ENCODE results near the gene TGM2. TPM values are rescaled to one million over a fixed set of nuclear protein-coding genes. Genes with fewer than 3 reads are reported as not detected.

TGM2 gene
- total RNA-seq, 1 donor from 2014 or later: 17.7 TPM

DNA sequence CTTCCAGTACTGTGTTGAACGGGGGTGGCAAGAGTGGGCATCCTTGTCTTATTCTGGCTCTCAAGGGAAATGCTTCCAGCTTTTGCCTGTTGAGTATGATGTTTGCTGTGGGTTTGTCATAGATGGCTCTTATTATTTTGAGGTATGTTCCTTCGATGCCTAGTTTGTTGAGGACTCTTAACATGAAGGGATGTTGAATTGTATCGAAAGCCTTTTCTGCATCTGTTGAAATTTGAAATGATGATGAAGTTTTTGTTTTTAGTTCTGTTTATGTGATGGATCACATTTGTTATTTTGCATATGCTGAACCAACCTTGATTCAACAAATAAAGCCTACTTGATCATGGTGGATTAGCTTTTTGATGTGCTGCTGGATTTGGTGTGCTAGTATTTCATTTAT lies 83.5 kb downstream of the TGM2 start:
- H3K9me3 Mint-ChIP-seq (ENCODE audit: low read depth): peaks cover 11% of the 10 kb centered on the region
- no peaks in the 10 kb centered on the region for H3K27me3 Mint-ChIP-seq (ENCODE audit: low read depth)
- H3K27ac Mint-ChIP-seq (ENCODE audit: unreplicated experiment): no peak overlapping the region
- peaks cover 38% of the 10 kb centered on the region for H3K4me1 Mint-ChIP-seq (ENCODE audit: low read depth)
- TF ChIP-seq, protein P1, sequence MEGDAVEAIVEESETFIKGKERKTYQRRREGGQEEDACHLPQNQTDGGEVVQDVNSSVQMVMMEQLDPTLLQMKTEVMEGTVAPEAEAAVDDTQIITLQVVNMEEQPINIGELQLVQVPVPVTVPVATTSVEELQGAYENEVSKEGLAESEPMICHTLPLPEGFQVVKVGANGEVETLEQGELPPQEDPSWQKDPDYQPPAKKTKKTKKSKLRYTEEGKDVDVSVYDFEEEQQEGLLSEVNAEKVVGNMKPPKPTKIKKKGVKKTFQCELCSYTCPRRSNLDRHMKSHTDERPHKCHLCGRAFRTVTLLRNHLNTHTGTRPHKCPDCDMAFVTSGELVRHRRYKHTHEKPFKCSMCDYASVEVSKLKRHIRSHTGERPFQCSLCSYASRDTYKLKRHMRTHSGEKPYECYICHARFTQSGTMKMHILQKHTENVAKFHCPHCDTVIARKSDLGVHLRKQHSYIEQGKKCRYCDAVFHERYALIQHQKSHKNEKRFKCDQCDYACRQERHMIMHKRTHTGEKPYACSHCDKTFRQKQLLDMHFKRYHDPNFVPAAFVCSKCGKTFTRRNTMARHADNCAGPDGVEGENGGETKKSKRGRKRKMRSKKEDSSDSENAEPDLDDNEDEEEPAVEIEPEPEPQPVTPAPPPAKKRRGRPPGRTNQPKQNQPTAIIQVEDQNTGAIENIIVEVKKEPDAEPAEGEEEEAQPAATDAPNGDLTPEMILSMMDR (IDR thresholded peaks at IDR 0.05): no peak
- peaks cover 36% of the 10 kb centered on the region for H3K36me3 Mint-ChIP-seq (ENCODE audit: low read depth)
- no peak overlapping the region for H3K4me3 Mint-ChIP-seq (ENCODE audit: unreplicated experiment)
- no peak for DNase-seq (ENCODE audit: low spot score)

DNA sequence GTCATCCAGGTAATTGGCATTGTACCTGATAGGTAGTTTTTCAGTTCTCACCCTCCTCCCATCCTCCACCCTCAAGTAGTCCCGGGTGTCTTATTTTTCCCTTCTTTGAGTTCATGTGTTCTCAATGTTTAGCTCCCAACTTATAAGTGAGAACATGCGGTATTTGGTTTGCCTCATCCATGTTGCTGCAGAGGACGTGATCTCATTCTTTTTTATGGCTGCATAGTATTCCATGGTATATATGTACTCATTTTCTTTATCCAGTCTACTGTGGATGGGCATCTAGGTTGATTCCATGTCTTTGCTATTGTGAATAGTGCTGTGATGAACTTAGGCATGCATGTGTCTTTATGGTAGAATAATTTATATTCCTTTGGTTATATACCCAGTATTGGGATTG lies 85.7 kb downstream of the TGM2 start:
- Mint-ChIP-seq H3K4me3 (ENCODE audit: unreplicated experiment) (no peak overlapping the region), H3K27ac (ENCODE audit: unreplicated experiment) (no peak overlapping the region), H3K4me1 (ENCODE audit: low read depth) (peaks cover 46% of the 10 kb centered on the region), H3K36me3 (ENCODE audit: low read depth) (peaks cover 32% of the 10 kb centered on the region), H3K27me3 (ENCODE audit: low read depth) (no peaks in the 10 kb centered on the region), H3K9me3 (ENCODE audit: low read depth) (peaks cover 11% of the 10 kb centered on the region)
- no peak for DNase-seq (ENCODE audit: low spot score)
- TF ChIP-seq, protein P1 (IDR thresholded peaks at IDR 0.05): no peak

DNA sequence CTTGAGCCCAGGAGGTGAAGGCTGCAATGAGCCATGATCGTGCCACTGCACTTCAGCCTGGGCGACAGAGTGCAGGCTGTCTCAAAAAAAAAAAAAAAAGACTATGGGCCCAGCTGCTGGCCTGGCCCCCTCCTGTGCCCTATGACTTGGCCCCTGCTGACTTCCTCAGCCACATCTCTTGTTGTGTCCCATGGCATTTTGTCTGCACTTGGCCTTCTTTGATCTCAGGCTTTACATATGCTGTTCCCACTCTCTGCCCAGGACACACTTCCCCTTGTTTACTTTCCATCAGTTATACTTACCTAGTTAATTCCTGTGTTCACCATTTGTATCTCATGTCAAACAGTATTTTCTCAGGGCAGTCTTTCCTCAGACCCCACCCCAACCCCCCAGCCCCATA lies 87.0 kb downstream of the TGM2 start:
- no peak for DNase-seq (ENCODE audit: low spot score)

More for the DNA sequence above, 87.0 kb downstream of the TGM2 start:
- no peak overlapping the region for H3K27ac Mint-ChIP-seq (ENCODE audit: unreplicated experiment)
- TF ChIP-seq, protein P1 (IDR thresholded peaks at IDR 0.05): no peak
- H3K4me1 Mint-ChIP-seq (ENCODE audit: low read depth): peaks cover 48% of the 10 kb centered on the region
- H3K36me3 Mint-ChIP-seq (ENCODE audit: low read depth): peaks cover 32% of the 10 kb centered on the region
- no peak overlapping the region for H3K4me3 Mint-ChIP-seq (ENCODE audit: unreplicated experiment)
- no peaks in the 10 kb centered on the region for H3K27me3 Mint-ChIP-seq (ENCODE audit: low read depth)
- peaks cover 11% of the 10 kb centered on the region for H3K9me3 Mint-ChIP-seq (ENCODE audit: low read depth)

Other genes starting within 250 kb of the TGM2 start
- gene TTI1, start 131.8 kb downstream of the TGM2 start, total RNA-seq: 10.6 to 16.1 TPM (median 10.8 TPM) in 3 replicates
- 16.9 to 21.6 TPM (median 19.3 TPM) in 3 replicates for gene RPRD1B, start 131.5 kb downstream of the TGM2 start, total RNA-seq
- gene KIAA1755, start 95.5 kb upstream of the TGM2 start, total RNA-seq: 17.6 to 18.8 TPM (median 17.8 TPM) in 3 replicates
- gene BPI, start 138.9 kb upstream of the TGM2 start, total RNA-seq: 0.55 to 0.74 TPM (median 0.68 TPM) in 3 replicates
- not detected in 3 replicates for gene LBP, start 181.2 kb upstream of the TGM2 start, total RNA-seq